Middle frontal gyrus (tissue), 1 donor: ENCODE data around the gene WBP2.
"Not testable (repeated sequence)": the region's sequence is repeated elsewhere in the genome, so short reads cannot be mapped to it uniquely, and the experiment has no call there.

Experiments used
- DNase-seq: peaks from one replicate; pipeline ENCODE4 v3.0.0-alpha.2; 2015; ENCODE audit warnings: low spot score; ENCODE audit errors: extremely low spot score

Gene WBP2

GRCh38 chr17:75868730-75869281 lies 13.7 kb upstream of the WBP2 start:
- not testable (repeated sequence) for DNase-seq

- DNase-seq = not testable (repeated sequence)
Observed at GRCh38 chr17:75865404-75866188, 10.5 kb upstream of the WBP2 start.

GRCh38 chr17:75864887-75865286 lies 9.8 kb upstream of the WBP2 start:
- not testable (repeated sequence) for DNase-seq

DNA sequence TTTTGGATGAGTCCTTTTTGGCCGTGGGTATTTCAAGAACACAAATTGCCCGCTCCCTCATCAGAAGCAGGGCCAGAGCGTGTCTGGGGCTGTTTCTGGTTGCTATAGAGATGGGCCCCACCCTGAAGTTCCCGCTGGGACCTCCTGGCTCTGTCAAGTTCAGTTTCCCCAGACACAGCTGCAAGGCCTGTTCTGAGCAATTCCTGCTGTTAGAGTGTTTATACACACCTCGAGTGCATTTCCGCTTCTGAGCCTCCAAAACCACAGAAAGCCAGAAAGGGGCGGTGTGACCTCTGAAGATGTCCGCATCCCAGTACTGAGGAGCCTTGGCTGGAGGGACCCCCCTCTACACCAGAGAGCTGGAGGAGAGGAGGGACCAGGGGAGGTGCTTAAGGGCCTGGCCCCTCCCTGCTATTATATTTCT lies 9.3 kb upstream of the WBP2 start:
- no peak for DNase-seq

DNA sequence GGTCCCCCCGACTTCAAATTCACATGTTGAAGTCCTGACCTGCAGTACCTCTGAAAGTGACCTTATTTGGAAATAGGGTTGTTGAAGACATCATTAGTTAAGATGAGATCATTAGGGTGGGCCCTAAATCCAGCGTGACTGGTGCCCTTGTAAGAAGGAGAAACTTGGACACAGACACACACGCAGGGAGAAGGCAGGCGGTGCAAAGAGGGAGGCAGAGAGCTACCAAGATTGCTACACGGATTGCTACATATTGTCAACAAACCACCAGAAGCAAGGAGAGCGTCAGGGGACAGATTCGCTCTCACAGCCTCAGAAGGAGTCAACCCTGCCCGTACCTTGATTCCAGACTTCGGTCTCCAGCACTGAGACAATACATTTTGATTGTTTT lies 6.8 kb upstream of the WBP2 start:
- DNase-seq = no peak

GRCh38 chr17:75859358-75859757 lies 4.2 kb upstream of the WBP2 start:
- DNase-seq = not testable (repeated sequence)

- DNase-seq = no peak
Observed at GRCh38 chr17:75856062-75856756, 1.1 kb upstream of the WBP2 start.

GRCh38 chr17:75854881-75855309 lies 240 bp downstream of the WBP2 start:
- no peak for DNase-seq

DNA sequence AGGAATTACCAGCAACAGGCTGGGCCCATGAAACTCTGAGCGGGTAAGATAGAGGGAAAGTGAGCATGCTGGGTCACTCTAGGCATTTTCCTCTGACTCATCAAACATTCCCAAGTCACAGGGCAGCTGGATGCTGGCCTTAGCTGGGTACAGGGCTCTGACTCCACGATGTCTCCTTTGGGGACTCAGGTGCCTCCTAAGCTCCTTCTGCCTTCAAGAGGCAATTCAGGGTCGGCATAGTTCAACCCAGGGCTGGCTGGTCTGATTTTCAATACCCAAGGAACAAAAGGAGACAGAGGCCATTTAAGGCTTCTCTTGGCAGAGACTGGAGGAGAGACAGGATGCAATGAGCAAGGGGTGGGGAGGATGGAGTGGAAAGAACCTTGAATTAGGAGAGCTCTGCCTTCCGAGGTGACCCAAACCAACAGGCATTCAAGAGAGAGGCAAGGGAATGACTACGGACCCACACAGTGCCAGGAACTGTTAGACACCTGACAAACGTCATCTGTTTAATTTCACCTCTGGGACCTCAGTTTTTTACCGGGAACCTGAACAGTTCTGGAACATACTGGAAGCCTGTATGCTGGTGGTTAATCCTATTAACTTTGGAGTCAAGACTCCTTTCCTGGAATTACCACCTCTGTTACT lies 910 bp downstream of the WBP2 start:
- no peak for DNase-seq

DNA sequence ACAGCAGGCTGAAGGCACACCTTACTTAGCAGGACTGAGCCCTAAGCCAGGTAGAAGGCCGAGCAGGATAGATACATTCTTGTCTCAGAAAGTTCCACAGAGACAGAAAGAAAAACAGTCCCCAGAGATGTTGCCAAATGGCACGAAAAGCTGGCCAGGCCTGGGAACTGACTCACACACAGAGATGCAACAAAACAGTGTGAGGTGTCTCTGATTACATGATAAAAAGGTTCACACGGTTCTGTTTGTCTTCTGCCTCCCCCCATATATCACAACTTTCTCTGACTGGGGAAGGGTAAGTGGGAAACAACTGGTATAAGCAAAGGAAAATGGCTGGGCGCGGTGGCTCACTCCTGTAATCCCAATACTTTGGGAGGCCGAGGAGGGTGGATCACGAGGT lies 1.7 kb downstream of the WBP2 start:
- DNase-seq = no peak

- DNase-seq = not testable (repeated sequence)
Observed at GRCh38 chr17:75851693-75851991, 3.5 kb downstream of the WBP2 start.

DNA sequence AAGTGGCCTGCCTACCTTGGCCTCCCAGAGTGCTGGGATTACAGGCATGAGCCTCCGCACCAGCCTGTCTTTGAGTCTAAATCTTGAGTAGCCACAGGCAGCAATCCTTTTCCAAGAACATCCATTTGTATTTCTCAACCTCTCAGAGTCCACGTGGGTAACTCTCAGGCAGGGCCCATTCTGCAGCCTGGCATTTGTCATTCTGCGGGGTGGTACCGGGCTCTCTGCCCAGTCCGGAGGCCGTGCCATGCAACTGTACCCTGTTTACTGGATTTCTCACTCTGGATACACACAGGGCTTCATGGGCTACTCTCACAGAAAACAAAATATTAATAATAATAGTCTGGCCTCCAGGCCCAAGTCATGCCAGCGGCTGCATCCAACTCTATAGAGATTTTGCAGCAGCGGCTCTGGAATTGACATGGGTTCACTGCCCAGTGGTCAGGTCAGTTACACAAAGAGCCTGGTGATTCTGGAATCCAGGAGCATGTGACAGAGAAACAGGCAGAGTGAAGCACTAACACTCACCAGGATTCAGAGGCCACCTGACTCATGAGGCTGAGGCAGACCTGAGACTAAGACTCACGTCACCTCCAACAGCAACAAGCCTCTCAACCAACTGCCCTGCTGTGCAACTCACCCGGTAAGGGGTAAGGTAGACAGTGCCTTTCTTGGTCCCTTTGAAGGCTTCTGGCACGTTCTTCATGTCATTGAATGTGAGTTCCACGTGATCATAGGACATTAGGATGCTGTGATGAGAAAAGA lies 4.0 kb downstream of the WBP2 start:
- no peak for DNase-seq

- no peak for DNase-seq
Observed at GRCh38 chr17:75849724-75850123, 5.4 kb downstream of the WBP2 start.

DNA sequence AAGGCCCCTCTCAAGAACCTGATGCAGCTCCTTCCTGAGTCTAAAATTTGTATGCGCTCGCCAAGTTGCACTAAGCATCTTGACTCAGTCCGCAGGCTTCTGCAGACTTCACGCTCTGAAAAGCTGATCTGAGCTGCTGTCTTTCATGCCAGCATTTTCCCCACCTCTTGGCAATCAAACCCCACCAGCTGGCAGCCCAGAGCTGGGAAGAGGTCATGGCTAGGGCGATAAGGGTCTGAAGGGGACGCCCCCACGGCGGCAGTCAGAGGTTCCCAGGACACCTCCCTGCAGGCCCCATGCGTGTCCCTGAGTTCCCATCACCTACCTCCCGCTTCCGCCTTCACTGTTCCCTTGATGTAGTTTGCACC lies 5.9 kb downstream of the WBP2 start:
- DNase-seq = no peak

GRCh38 chr17:75848523-75849278 lies 6.4 kb downstream of the WBP2 start:
- DNase-seq = no peak

GRCh38 chr17:75847614-75848522 lies 7.3 kb downstream of the WBP2 start:
- no peak for DNase-seq

DNA sequence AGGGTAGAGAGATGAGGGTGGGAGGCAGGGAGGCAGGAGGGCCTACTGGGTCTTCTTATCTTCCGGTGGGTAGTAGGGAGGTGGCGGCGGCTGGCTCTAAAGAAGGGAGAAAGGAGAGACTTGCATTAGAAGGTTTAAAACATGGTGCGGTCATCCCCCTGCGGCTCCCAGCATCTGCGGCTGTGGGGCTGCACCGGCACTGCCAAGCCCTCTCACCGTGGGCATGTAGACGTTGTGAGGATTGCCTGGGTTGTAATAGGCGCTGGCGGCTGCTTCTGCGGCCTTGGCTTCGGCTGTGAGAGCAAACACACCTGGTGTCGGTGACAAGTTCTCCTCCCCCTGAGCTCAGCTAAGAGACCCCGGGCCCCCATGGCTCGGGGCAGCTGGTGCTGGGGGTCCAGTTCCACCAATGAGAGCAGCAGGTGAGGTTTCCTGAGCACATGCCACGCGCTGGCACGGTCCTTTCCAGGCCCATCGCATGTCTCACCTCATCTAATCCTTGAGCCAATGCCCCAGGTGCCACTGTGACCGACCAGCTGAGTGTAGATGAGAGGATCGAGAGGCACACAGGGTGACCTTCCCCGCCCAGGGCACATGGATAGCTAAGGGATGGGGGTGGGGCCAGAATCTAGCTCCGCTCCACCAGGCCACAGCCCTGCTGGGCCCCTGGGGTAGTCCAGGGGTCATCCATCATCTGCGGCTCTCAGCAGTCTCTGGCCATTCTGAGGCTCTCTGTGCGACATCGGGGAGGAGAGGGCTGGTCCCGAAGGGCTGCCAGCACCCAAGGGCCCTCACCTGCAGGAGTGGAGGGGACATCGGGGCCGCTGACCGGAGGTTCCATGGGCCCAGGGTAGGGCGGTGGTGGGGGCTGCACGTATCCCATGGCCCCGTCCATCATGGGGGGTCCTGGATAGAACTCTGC lies 8.2 kb downstream of the WBP2 start:
- no peak for DNase-seq

GRCh38 chr17:75845933-75846691 lies 9.0 kb downstream of the WBP2 start:
- no peak for DNase-seq
